DMS79 treated with DMSO at 0.1 percent for 48 hours (cell line): ENCODE measurements around the gene CPT1C.

Experiments used
- DNase-seq: peaks from one replicate; lab custom pipeline; 2025; lab: John Stamatoyannopoulos, UW

The CPT1C gene

GRCh38 chr19:49690656-49691242 lies at the start of gene CPT1C:
Gene CPT1C (plus strand): TSS chr19:49691116. CDS start chr19:49692253, 1,137 bp downstream.
- DNase-seq = peak; percentile 97

GRCh38 chr19:49641688-49642491 lies 49.0 kb upstream of the CPT1C start, which contains the start of gene SCAF1:
Gene SCAF1 (plus strand): TSS chr19:49642209. CDS start chr19:49645027, 2,818 bp downstream.
- DNase-seq = peak; percentile 98

- DNase-seq = no peak
Observed at GRCh38 chr19:49642492-49643035, 48.4 kb upstream of the CPT1C start.

- no peak for DNase-seq
Observed at GRCh38 chr19:49643466-49643865, 47.5 kb upstream of the CPT1C start.

- DNase-seq = no peak
Observed at GRCh38 chr19:49645592-49645991, 45.3 kb upstream of the CPT1C start.

- no peak for DNase-seq
Observed at GRCh38 chr19:49645995-49646394, 44.9 kb upstream of the CPT1C start.

GRCh38 chr19:49646586-49646985 lies 44.3 kb upstream of the CPT1C start:
- DNase-seq = no peak

- DNase-seq = no peak
Observed at GRCh38 chr19:49651029-49651819, 39.7 kb upstream of the CPT1C start.

GRCh38 chr19:49651820-49652550 lies 38.9 kb upstream of the CPT1C start:
- no peak for DNase-seq

- no peak for DNase-seq
Observed at GRCh38 chr19:49652551-49653465, 38.1 kb upstream of the CPT1C start.

- no peak for DNase-seq
Observed at GRCh38 chr19:49653466-49653806, 37.5 kb upstream of the CPT1C start.

- no peak for DNase-seq
Observed at GRCh38 chr19:49654581-49654980, 36.3 kb upstream of the CPT1C start.

- no peak for DNase-seq
Observed at GRCh38 chr19:49655570-49656455, 35.1 kb upstream of the CPT1C start.

GRCh38 chr19:49656456-49657109 lies 34.3 kb upstream of the CPT1C start:
- DNase-seq = no peak

GRCh38 chr19:49657493-49658138 lies 33.3 kb upstream of the CPT1C start:
- no peak for DNase-seq

- DNase-seq = no peak
Observed at GRCh38 chr19:49658139-49658517, 32.8 kb upstream of the CPT1C start.

- no peak for DNase-seq
Observed at GRCh38 chr19:49658566-49659442, 32.1 kb upstream of the CPT1C start.
